ENCODE measurements around the gene C1orf87.

C1orf87 gene

GRCh38 chr1:60068393-60069045, 5.1 kb downstream of the C1orf87 start:
- TF ChIP-seq EZH2phosphoT487 (conservative IDR thresholded peaks at IDR 0.05; ENCODE audit: low read length) (no peak), CTCF (IDR thresholded peaks at IDR 0.05; ENCODE audit: insufficient read depth, low read length, poor library complexity, severe bottlenecking) (no peak)
- H3K9me3 ChIP-seq (ENCODE audit: insufficient read depth, low read length) = no peaks in the 10 kb centered on the region
- no peaks in the 10 kb centered on the region for H3K79me2 ChIP-seq (ENCODE audit: insufficient read depth, low read length)
- no peak overlapping the region for H3K4me2 ChIP-seq (ENCODE audit: low read depth, low read length, poor library complexity, severe bottlenecking)
- H3K27me3 ChIP-seq (ENCODE audit: low read length) = no peaks in the 10 kb centered on the region
- H3K27ac ChIP-seq (ENCODE audit: low read depth, low read length) = no peak overlapping the region
- H3K4me3 ChIP-seq (ENCODE audit: insufficient read depth, low read length, poor library complexity, severe bottlenecking) = no peak overlapping the region
- H3K9me2 ChIP-seq (replicated peaks; ENCODE audit: insufficient read depth, low read length) = no peaks in the 10 kb centered on the region
- H3K36me3 ChIP-seq (ENCODE audit: low read length) = no peaks in the 10 kb centered on the region
- H3K9ac ChIP-seq (ENCODE audit: low read length) = no peak overlapping the region
- H2AFZ ChIP-seq (ENCODE audit: low read depth, low read length, severe bottlenecking) = no peak overlapping the region
- H3F3A ChIP-seq (ENCODE audit: insufficient read depth) = no peaks in the 10 kb centered on the region
- no peaks in the 10 kb centered on the region for H4K20me1 ChIP-seq (ENCODE audit: low read depth, low read length)

GRCh38 chr1:60066001-60066400, 7.6 kb downstream of the C1orf87 start:
- Histone ChIP-seq H3K9me2 (replicated peaks; ENCODE audit: insufficient read depth, low read length) (no peaks in the 10 kb centered on the region), H3K27me3 (ENCODE audit: low read length) (no peaks in the 10 kb centered on the region), H2AFZ (ENCODE audit: low read depth, low read length, severe bottlenecking) (no peak overlapping the region), H3F3A (ENCODE audit: insufficient read depth) (no peaks in the 10 kb centered on the region), H3K79me2 (ENCODE audit: insufficient read depth, low read length) (no peaks in the 10 kb centered on the region), H3K4me3 (ENCODE audit: insufficient read depth, low read length, poor library complexity, severe bottlenecking) (no peak overlapping the region), H3K27ac (ENCODE audit: low read depth, low read length) (no peak overlapping the region), H4K20me1 (ENCODE audit: low read depth, low read length) (no peaks in the 10 kb centered on the region), H3K9ac (ENCODE audit: low read length) (no peak overlapping the region), H3K4me2 (ENCODE audit: low read depth, low read length, poor library complexity, severe bottlenecking) (no peak overlapping the region), H3K9me3 (ENCODE audit: insufficient read depth, low read length) (no peaks in the 10 kb centered on the region), H3K36me3 (ENCODE audit: low read length) (no peaks in the 10 kb centered on the region)
- TF ChIP-seq EZH2phosphoT487 (conservative IDR thresholded peaks at IDR 0.05; ENCODE audit: low read length) (no peak), CTCF (IDR thresholded peaks at IDR 0.05; ENCODE audit: insufficient read depth, low read length, poor library complexity, severe bottlenecking) (no peak)

DNA sequence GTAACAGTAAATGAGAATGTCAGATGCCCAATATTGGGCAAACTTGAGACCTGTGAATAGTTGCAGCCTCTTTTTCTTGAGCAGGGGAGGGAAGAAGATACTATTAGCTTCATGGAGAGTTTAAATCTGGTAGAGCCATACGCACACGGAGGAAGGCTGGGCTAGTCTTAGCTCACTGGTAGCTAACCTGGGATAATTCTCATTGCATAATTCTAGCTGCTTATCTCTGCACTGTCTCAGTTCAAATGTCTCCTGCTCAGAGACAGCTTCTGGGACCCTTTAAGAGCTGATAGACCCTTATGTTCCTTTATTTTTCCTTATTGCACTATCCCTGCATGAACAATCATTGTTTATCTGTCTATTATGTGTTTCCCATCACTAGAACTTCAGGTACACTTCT, 8.4 kb downstream of the C1orf87 start:
- H3K4me2 ChIP-seq (ENCODE audit: low read depth, low read length, poor library complexity, severe bottlenecking) = no peak overlapping the region
- H3K9ac ChIP-seq (ENCODE audit: low read length) = no peak overlapping the region
- H3F3A ChIP-seq (ENCODE audit: insufficient read depth) = no peaks in the 10 kb centered on the region
- no peaks in the 10 kb centered on the region for H3K9me3 ChIP-seq (ENCODE audit: insufficient read depth, low read length)
- no peaks in the 10 kb centered on the region for H3K27me3 ChIP-seq (ENCODE audit: low read length)
- no peaks in the 10 kb centered on the region for H3K36me3 ChIP-seq (ENCODE audit: low read length)
- no peak overlapping the region for H3K4me3 ChIP-seq (ENCODE audit: insufficient read depth, low read length, poor library complexity, severe bottlenecking)
- no peaks in the 10 kb centered on the region for H3K9me2 ChIP-seq (replicated peaks; ENCODE audit: insufficient read depth, low read length)
- no peak overlapping the region for H3K27ac ChIP-seq (ENCODE audit: low read depth, low read length)
- no peak for TF ChIP-seq CTCF (IDR thresholded peaks at IDR 0.05; ENCODE audit: insufficient read depth, low read length, poor library complexity, severe bottlenecking)
- TF ChIP-seq EZH2phosphoT487 (conservative IDR thresholded peaks at IDR 0.05; ENCODE audit: low read length) = no peak
- H4K20me1 ChIP-seq (ENCODE audit: low read depth, low read length) = no peaks in the 10 kb centered on the region
- H2AFZ ChIP-seq (ENCODE audit: low read depth, low read length, severe bottlenecking) = no peak overlapping the region
- no peaks in the 10 kb centered on the region for H3K79me2 ChIP-seq (ENCODE audit: insufficient read depth, low read length)

Data from SU-DHL-6 (cell line).